ENCODE measurements around the gene USP6NL.

USP6NL gene

GRCh38 chr10:11424456-11425295 is 186.8 kb downstream of the USP6NL start:
- peaks cover 4% of the 10 kb centered on the region for H3K9me3 ChIP-seq (ENCODE audit: insufficient read depth, low read length, severe bottlenecking)
- peak overlapping the region; percentile 44 for H3K4me2 ChIP-seq (ENCODE audit: insufficient read depth, low read length)
- H3K9ac ChIP-seq (ENCODE audit: low read depth, low read length): peak overlapping the region; percentile 42
- H2AFZ ChIP-seq (ENCODE audit: low read depth, low read length): no peak overlapping the region
- H3K27me3 ChIP-seq (ENCODE audit: insufficient read depth, low read length, poor library complexity): no peaks in the 10 kb centered on the region
- H3K27ac ChIP-seq (ENCODE audit: low read length): peak overlapping the region; percentile 90
- no peaks in the 10 kb centered on the region for H3K79me2 ChIP-seq (ENCODE audit: insufficient read depth, low read length)
- no peak for DNase-seq
- H4K20me1 ChIP-seq (ENCODE audit: insufficient read depth, low read length): no peaks in the 10 kb centered on the region
- no peak overlapping the region; a peak in 1 of 4 replicates for H3K4me3 ChIP-seq (ENCODE audit: low read depth in 1 of 2, low read length in 2 of 2)
- ATAC-seq (ENCODE audit: insufficient read depth, low read depth): no peak
- H3K4me1 ChIP-seq (ENCODE audit: insufficient read depth, low read length): peaks cover 35% of the 10 kb centered on the region
- no peaks in the 10 kb centered on the region for H3K36me3 ChIP-seq (ENCODE audit: insufficient read depth, low read length)
- TF ChIP-seq EZH2 (IDR thresholded peaks at IDR 0.05; ENCODE audit: borderline replicate concordance, low read depth, low read length, severe bottlenecking): no peak
- TF ChIP-seq, protein P1, sequence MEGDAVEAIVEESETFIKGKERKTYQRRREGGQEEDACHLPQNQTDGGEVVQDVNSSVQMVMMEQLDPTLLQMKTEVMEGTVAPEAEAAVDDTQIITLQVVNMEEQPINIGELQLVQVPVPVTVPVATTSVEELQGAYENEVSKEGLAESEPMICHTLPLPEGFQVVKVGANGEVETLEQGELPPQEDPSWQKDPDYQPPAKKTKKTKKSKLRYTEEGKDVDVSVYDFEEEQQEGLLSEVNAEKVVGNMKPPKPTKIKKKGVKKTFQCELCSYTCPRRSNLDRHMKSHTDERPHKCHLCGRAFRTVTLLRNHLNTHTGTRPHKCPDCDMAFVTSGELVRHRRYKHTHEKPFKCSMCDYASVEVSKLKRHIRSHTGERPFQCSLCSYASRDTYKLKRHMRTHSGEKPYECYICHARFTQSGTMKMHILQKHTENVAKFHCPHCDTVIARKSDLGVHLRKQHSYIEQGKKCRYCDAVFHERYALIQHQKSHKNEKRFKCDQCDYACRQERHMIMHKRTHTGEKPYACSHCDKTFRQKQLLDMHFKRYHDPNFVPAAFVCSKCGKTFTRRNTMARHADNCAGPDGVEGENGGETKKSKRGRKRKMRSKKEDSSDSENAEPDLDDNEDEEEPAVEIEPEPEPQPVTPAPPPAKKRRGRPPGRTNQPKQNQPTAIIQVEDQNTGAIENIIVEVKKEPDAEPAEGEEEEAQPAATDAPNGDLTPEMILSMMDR (IDR thresholded peaks at IDR 0.05; ENCODE audit: borderline replicate concordance, extremely low read depth, low read length, poor library complexity, severe bottlenecking): peak; percentile 20

GRCh38 chr10:11416974-11417373 is 194.5 kb downstream of the USP6NL start:
- Histone ChIP-seq H3K9me3 (ENCODE audit: insufficient read depth, low read length, severe bottlenecking) (peaks cover 8% of the 10 kb centered on the region), H4K20me1 (ENCODE audit: insufficient read depth, low read length) (no peaks in the 10 kb centered on the region), H3K36me3 (ENCODE audit: insufficient read depth, low read length) (no peaks in the 10 kb centered on the region), H3K27me3 (ENCODE audit: insufficient read depth, low read length, poor library complexity) (no peaks in the 10 kb centered on the region), H3K4me1 (ENCODE audit: insufficient read depth, low read length) (no peaks in the 10 kb centered on the region), H3K79me2 (ENCODE audit: insufficient read depth, low read length) (no peaks in the 10 kb centered on the region), H3K27ac (ENCODE audit: low read length) (no peak overlapping the region), H2AFZ (ENCODE audit: low read depth, low read length) (no peak overlapping the region), H3K4me3 (ENCODE audit: low read depth in 1 of 2, low read length in 2 of 2) (no peak overlapping the region), H3K4me2 (ENCODE audit: insufficient read depth, low read length) (no peak overlapping the region), H3K9ac (ENCODE audit: low read depth, low read length) (no peak overlapping the region)
- ATAC-seq (ENCODE audit: insufficient read depth, low read depth) (no peak), DNase-seq (no peak)
- no peak for TF ChIP-seq EZH2 (IDR thresholded peaks at IDR 0.05; ENCODE audit: borderline replicate concordance, low read depth, low read length, severe bottlenecking)
- TF ChIP-seq, protein P1 (IDR thresholded peaks at IDR 0.05; ENCODE audit: borderline replicate concordance, extremely low read depth, low read length, poor library complexity, severe bottlenecking): no peak

GRCh38 chr10:11415095-11415494 is 196.4 kb downstream of the USP6NL start:
- Histone ChIP-seq H3K27me3 (ENCODE audit: insufficient read depth, low read length, poor library complexity) (no peaks in the 10 kb centered on the region), H4K20me1 (ENCODE audit: insufficient read depth, low read length) (no peaks in the 10 kb centered on the region), H3K4me2 (ENCODE audit: insufficient read depth, low read length) (no peak overlapping the region), H3K27ac (ENCODE audit: low read length) (no peak overlapping the region), H3K9me3 (ENCODE audit: insufficient read depth, low read length, severe bottlenecking) (peaks cover 8% of the 10 kb centered on the region), H3K4me3 (ENCODE audit: low read depth in 1 of 2, low read length in 2 of 2) (no peak overlapping the region), H3K36me3 (ENCODE audit: insufficient read depth, low read length) (no peaks in the 10 kb centered on the region), H3K4me1 (ENCODE audit: insufficient read depth, low read length) (no peaks in the 10 kb centered on the region), H3K79me2 (ENCODE audit: insufficient read depth, low read length) (no peaks in the 10 kb centered on the region), H3K9ac (ENCODE audit: low read depth, low read length) (no peak overlapping the region), H2AFZ (ENCODE audit: low read depth, low read length) (no peak overlapping the region)
- ATAC-seq (ENCODE audit: insufficient read depth, low read depth) (0 out of 3 replicates have a peak, but pooled peaks have one; percentile 35), DNase-seq (no peak)
- TF ChIP-seq, protein P1 (IDR thresholded peaks at IDR 0.05; ENCODE audit: borderline replicate concordance, extremely low read depth, low read length, poor library complexity, severe bottlenecking): no peak
- no peak for TF ChIP-seq EZH2 (IDR thresholded peaks at IDR 0.05; ENCODE audit: borderline replicate concordance, low read depth, low read length, severe bottlenecking)

All from DND-41 (cell line).